Kidney epithelial cell (primary cell): ENCODE data around the gene SECTM1. TPM values are rescaled to one million over a fixed set of nuclear protein-coding genes. Genes with fewer than 3 reads are reported as not detected.

Experiments
- DNase-seq: peaks from one replicate; pipeline ENCODE4 v3.0.0-alpha.2; 2010; ENCODE audit warnings: low read depth
- H3K27me3 ChIP-seq: 2 replicates; pipeline ENCODE4 v1.6.0; 2011; ENCODE audit warnings: low read length; ENCODE audit not compliant: control insufficient read depth, insufficient read depth
- H3K36me3 ChIP-seq: 2 replicates; pipeline ENCODE4 v1.5.1; 2011; ENCODE audit warnings: low read length; ENCODE audit not compliant: control insufficient read depth, insufficient read depth
- H3K4me3 ChIP-seq: 2 replicates; pipeline ENCODE4 v1.5.1; 2011; ENCODE audit warnings: low read depth, mild to moderate bottlenecking, control low read depth, low read length
- CTCF ChIP-seq: IDR thresholded peaks from 2 replicates; pipeline ENCODE4 v1.5.1; 2011; ENCODE audit warnings: mild to moderate bottlenecking, moderate library complexity, low read length, control low read depth, inconsistent platforms; ENCODE audit not compliant: insufficient read depth, poor library complexity, severe bottlenecking
- total RNA-seq: library from RNA; depleted of rRNA; stranded (reverse); fragments of >200 nt; gene quantifications from 2 replicates; pipeline ENCODE4 v1.2.3, GENCODE V29; 2015

The SECTM1 gene
- total RNA-seq, 1 donor from 2014 or later, result not detected

DNA sequence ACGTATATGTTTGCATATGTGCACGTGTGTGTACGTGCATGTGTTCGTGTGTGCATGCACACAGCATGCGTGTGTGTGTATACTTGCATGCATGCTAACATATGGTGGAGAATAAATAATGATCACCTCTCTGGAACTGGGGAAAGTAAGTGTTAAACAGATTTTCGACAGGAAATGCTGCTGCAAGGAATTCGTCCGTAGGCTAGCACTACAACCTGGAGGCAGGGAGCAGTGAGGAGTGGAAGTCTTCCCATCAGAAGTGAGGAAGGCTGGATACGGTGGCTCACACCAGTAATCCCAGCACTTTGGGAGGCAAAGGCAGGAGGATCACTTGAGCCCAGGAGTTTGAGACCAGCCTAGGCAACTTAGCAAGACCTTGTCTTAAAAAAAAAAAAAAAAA is 55.3 kb downstream of the SECTM1 start:
- TF ChIP-seq CTCF, result no peak
- Histone ChIP-seq H3K27me3 (no peaks in the 10 kb centered on the region), H3K4me3 (no peak overlapping the region), H3K36me3 (no peaks in the 10 kb centered on the region)
- no peak for DNase-seq

DNA sequence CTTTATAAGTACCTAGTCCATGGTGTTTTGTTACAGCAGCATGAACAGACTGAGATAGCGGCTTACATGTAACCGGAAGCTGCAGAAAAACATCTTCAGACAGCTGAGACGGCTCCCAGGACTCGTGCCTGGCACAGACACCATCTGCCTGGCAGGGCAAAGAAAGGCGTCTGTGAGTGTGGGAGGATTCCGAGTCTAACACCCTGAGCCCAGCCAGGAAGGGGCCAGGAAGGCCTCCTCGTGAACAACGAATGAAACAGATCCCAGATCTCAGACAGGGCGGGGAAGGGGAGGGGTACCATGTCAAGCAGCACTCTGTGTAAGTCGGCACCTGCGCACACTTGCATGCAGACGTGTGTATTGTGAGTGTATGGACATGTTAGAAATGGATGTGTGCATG is 55.7 kb downstream of the SECTM1 start:
- no peak for TF ChIP-seq CTCF
- DNase-seq, result no peak
- Histone ChIP-seq H3K27me3 (no peaks in the 10 kb centered on the region), H3K4me3 (no peak overlapping the region), H3K36me3 (no peaks in the 10 kb centered on the region)

GRCh38 chr17:82276938-82277337 is 56.6 kb downstream of the SECTM1 start:
- DNase-seq, result no peak
- no peaks in the 10 kb centered on the region for H3K36me3 ChIP-seq
- H3K27me3 ChIP-seq, result no peaks in the 10 kb centered on the region
- TF ChIP-seq CTCF, result no peak
- H3K4me3 ChIP-seq, result no peak overlapping the region

- no peaks in the 10 kb centered on the region for H3K27me3 ChIP-seq
- no peaks in the 10 kb centered on the region for H3K36me3 ChIP-seq
- no peak for DNase-seq
- no peak overlapping the region for H3K4me3 ChIP-seq
- no peak for TF ChIP-seq CTCF
Measured at GRCh38 chr17:82275326-82275725, 58.2 kb downstream of the SECTM1 start.

DNA sequence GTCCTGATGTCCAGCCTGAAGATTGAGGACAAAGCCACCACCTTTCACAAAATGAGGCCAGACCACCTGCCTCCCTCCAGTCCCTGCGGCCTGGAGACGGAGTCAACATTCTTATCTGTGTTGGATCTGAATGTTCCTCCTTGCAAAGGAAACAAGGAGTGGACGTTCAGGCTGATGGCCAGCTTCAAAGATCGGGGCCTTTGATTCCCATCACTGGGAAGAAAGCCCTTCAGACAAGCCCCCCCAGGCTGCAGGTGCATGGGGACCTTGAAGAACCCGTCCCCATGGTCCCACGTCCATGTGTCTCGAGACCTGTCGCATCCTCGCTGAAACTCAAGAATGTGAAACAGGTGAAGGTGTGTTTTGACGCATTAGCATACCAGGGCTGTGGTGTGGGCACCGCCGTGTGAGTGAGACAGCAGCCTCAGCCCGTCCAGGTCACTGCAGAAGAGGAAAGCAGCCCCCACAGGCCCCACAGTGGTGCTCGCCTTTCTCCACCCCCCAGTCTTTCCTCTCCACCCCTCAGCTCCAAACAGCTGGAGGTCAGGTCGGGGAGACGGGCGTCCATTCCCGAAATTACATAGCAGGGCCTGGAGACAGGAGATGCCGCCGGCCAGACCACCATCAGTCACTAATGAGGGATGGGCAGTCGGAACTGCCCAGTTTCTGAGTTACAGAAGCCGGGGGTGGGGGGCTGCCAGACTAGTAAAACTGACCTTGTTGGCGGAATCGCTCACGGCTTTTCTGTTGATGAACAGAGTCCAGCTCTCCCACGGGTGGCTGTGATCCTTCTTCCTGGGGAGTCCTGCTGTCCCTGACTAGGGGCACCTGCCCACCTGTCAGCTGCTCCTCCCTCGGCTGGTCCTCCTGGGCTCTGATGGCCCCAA is 59.2 kb downstream of the SECTM1 start:
- Histone ChIP-seq H3K4me3 (peak overlapping the region; percentile 92), H3K27me3 (no peaks in the 10 kb centered on the region), H3K36me3 (no peaks in the 10 kb centered on the region)
- no peak for DNase-seq
- no peak for TF ChIP-seq CTCF
